Calu3 (cell line): ENCODE data around the gene SSB. TPM values are rescaled to one million over a fixed set of nuclear protein-coding genes. Genes with fewer than 3 reads are reported as not detected.

ENCODE experiments used
- BruUV-seq: library from RNA; stranded (reverse); fragments of 400-500 nt; replicated peaks from 2 replicates; lab custom pipeline; 2021; lab: Mats Ljungman, UMichigan
- CTCF ChIA-PET: fragments of 300-600 bp; sonication (Branson Sonifier 250); formaldehyde crosslinking; loops from one replicate; lab custom pipeline; 2022; ENCODE audit warnings: antibody characterized with exemption; lab: Charles Lee
- DNase-seq: peaks from one replicate; pipeline ENCODE4 v3.0.0; 2022
- H3K27ac Mint-ChIP-seq: one replicate; pipeline ENCODE4 v1.8.0; 2022; ENCODE audit warnings: mixed read lengths; ENCODE audit not compliant: unreplicated experiment
- H3K27me3 Mint-ChIP-seq: one replicate; pipeline ENCODE4 v1.8.0; 2022; ENCODE audit warnings: mixed read lengths; ENCODE audit not compliant: unreplicated experiment
- H3K36me3 Mint-ChIP-seq: one replicate; pipeline ENCODE4 v1.8.0; 2022; ENCODE audit warnings: mild to moderate bottlenecking, moderate library complexity, mixed read lengths; ENCODE audit not compliant: insufficient read depth, unreplicated experiment
- H3K4me1 Mint-ChIP-seq: one replicate; pipeline ENCODE4 v1.8.0; 2022; ENCODE audit warnings: mild to moderate bottlenecking, low read depth, mixed read lengths; ENCODE audit not compliant: unreplicated experiment
- H3K4me3 Mint-ChIP-seq: one replicate; pipeline ENCODE4 v1.8.0; 2022; ENCODE audit warnings: mild to moderate bottlenecking, low read depth, moderate library complexity, mixed read lengths; ENCODE audit not compliant: unreplicated experiment
- H3K9me3 Mint-ChIP-seq: one replicate; pipeline ENCODE4 v1.8.0; 2022; ENCODE audit warnings: low read depth, mixed read lengths; ENCODE audit not compliant: unreplicated experiment
- intact Hi-C: fragments of 100-400 bp; cut with micrococcal nuclease; formaldehyde crosslinking; loops from one replicate; pipeline ENCODE4 v1.10.0; 2022; ENCODE audit not compliant: unreplicated experiment
- total RNA-seq: library from RNA; stranded (reverse); gene quantifications from 2 replicates; pipeline ENCODE4 v1.2.3, GENCODE V29; 2022
- TF ChIP-seq, protein P1 (sequence below): fragments of 200-600 bp; IDR thresholded peaks from one replicate; pipeline ENCODE4 v1.8.0; 2022; ENCODE audit warnings: antibody characterized with exemption; ENCODE audit not compliant: unreplicated experiment

SSB gene
- total RNA-seq, 1 experiment from 2014 or later, result 143 TPM

DNA sequence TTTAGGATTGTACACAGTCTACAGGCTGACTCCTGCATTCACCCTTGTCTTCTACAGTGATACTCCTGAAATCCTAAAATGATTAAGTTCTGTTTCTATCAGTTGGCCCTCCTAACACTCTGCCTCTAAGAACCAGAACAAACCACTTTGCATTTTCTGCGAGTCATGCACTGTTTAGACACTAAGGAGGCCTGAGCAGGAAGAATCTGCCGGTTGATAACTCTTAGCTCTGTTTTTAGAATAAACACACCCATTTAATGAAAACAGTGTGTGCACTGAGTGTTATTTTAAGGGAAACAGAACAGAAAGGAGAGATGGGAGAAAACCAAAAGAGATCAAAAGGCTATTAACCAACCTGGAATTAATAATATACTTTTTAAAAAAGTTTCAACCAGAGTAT lies 22.9 kb upstream of the SSB start:
- DNase-seq, result no peak
- Mint-ChIP-seq H3K36me3 (no peaks in the 10 kb centered on the region), H3K27me3 (no peaks in the 10 kb centered on the region), H3K4me1 (no peaks in the 10 kb centered on the region), H3K4me3 (no peak overlapping the region), H3K27ac (no peak overlapping the region), H3K9me3 (no peaks in the 10 kb centered on the region)
- CTCF ChIA-PET, result no interaction called here
- TF ChIP-seq, protein P1, sequence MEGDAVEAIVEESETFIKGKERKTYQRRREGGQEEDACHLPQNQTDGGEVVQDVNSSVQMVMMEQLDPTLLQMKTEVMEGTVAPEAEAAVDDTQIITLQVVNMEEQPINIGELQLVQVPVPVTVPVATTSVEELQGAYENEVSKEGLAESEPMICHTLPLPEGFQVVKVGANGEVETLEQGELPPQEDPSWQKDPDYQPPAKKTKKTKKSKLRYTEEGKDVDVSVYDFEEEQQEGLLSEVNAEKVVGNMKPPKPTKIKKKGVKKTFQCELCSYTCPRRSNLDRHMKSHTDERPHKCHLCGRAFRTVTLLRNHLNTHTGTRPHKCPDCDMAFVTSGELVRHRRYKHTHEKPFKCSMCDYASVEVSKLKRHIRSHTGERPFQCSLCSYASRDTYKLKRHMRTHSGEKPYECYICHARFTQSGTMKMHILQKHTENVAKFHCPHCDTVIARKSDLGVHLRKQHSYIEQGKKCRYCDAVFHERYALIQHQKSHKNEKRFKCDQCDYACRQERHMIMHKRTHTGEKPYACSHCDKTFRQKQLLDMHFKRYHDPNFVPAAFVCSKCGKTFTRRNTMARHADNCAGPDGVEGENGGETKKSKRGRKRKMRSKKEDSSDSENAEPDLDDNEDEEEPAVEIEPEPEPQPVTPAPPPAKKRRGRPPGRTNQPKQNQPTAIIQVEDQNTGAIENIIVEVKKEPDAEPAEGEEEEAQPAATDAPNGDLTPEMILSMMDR, result no peak
- BruUV-seq, result no TSS peak
- intact Hi-C loops, result no loop called here

DNA sequence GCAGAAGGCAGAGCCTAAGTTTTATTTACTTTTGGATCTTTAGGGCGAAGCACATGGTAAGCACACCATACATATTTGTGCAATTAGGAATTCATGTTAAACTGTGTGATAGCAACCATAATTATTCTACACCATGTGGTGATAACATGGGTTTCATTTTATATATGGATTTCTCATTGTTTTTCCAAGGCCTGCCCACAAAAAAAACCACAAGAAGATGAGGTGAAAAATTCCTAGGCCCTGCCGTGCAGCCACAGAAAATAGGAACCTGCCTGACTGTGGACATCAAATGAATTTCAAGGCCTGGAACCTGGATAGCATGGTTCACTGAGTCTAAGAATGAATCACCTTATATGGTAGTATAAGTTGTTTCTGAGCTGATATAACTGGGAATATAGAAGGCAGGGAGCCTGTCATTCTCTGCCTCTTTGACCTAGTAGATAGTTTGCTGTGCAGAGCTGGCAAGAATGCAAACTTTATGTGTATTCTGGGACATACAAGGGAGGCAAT lies 22.4 kb upstream of the SSB start:
- no peak overlapping the region for H3K27ac Mint-ChIP-seq
- H3K4me3 Mint-ChIP-seq, result no peak overlapping the region

DNA sequence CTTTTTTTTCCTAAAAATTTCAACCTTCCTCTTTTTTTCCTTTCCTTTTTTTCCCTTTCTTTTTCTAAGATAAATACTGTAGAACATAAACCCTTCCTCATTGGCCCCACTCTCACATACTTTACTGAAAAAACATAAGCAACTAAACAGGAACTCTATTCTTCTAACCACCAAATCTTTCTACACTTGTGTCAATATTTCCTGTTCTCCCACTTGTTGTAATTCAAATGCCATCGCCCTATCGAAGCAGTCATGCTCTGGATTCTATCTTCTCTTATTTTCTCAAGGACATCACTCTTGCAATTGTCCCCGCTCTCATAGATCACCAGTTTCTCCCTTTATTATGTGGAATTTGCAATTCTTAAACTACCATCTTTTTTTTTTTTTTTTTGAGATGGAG lies 20.2 kb upstream of the SSB start:
- Mint-ChIP-seq H3K4me3 (no peak overlapping the region), H3K9me3 (no peaks in the 10 kb centered on the region), H3K4me1 (no peaks in the 10 kb centered on the region), H3K27me3 (no peaks in the 10 kb centered on the region), H3K36me3 (no peaks in the 10 kb centered on the region), H3K27ac (no peak overlapping the region)
- DNase-seq, result no peak
- CTCF ChIA-PET, result no interaction called here
- BruUV-seq, result no TSS peak
- TF ChIP-seq, protein P1, result no peak
- intact Hi-C loops, result no loop called here

More for the DNA sequence above, 22.4 kb upstream of the SSB start:
- no peak for DNase-seq
- TF ChIP-seq, protein P1, result no peak
- H3K36me3 Mint-ChIP-seq, result no peaks in the 10 kb centered on the region
- H3K27me3 Mint-ChIP-seq, result no peaks in the 10 kb centered on the region
- no peaks in the 10 kb centered on the region for H3K4me1 Mint-ChIP-seq
- no TSS peak for BruUV-seq
- intact Hi-C loops, result no loop called here
- CTCF ChIA-PET, result interaction anchor here (0.6 kb wide), 1 partner anchor 82 kb away, joined by 4 read pairs; the partner anchor contains the start of genes CFAP210 and PHOSPHO2
- H3K9me3 Mint-ChIP-seq, result no peaks in the 10 kb centered on the region

DNA sequence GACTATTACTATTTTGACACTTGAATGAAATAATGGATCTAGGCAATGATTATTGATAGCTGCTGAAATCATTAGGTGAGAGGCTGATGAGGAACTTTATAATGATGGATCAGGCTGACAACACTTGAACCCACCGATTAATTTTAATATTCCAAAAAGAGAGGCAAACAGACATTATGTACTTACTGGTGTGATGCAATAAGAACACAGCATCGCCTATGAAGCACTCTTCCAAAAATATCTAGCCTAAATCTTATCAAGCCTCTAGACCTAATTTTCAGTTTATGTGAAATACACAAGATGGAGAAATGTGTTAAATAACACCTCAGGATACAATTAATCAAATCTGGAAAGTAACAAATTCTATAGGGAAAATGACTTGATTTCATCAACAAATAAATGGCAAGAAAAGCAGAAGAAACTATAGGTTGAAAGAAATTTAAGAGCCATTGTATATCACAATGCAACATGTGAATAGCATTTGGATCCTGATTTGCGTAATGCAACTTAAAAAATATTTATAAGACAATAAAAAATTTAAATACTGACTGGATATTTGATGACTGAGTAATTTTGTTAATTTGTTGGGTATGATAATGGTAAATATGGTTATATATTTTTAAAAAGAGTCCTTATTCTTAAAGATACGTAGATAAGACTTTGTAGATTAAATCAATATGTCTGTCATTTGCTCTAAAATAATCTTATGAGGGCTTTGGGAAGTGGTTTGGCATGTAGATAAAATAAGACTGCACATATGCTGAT lies 17.2 kb upstream of the SSB start:
- no peak for DNase-seq
- Mint-ChIP-seq H3K36me3 (no peaks in the 10 kb centered on the region), H3K27me3 (no peaks in the 10 kb centered on the region), H3K4me3 (no peak overlapping the region), H3K4me1 (no peaks in the 10 kb centered on the region), H3K27ac (no peak overlapping the region), H3K9me3 (no peaks in the 10 kb centered on the region)
- CTCF ChIA-PET, result no interaction called here
- intact Hi-C loops, result no loop called here
- TF ChIP-seq, protein P1, result no peak
- no TSS peak for BruUV-seq
